K562 (cell line): ENCODE results near the gene NPHP3. TPM values are rescaled to one million over a fixed set of nuclear protein-coding genes. Genes with fewer than 3 reads are reported as not detected.

Experiments used
- BRF2 ChIP-seq: IDR thresholded peaks from 3 replicates; pipeline ENCODE4 v1.6.1; 2011; ENCODE audit warnings: borderline replicate concordance, mild to moderate bottlenecking; ENCODE audit not compliant: insufficient read length, insufficient read depth
- HCFC1 ChIP-seq: IDR thresholded peaks from 2 replicates; pipeline ENCODE4 v1.6.1; 2012; ENCODE audit warnings: low read depth, low read length, improper control_type of control experiment
- HMGN3 ChIP-seq: IDR thresholded peaks from 2 replicates; pipeline ENCODE4 v1.6.1; 2011; ENCODE audit warnings: borderline replicate concordance, low read depth, mild to moderate bottlenecking, mixed read lengths, low read length; ENCODE audit not compliant: insufficient read length; ENCODE audit errors: extremely low read depth
- KHSRP ChIP-seq: fragments of 450-650 bp; IDR thresholded peaks from 2 replicates; pipeline ENCODE4 v1.6.1; 2017
- NCOA6 ChIP-seq: fragments of 450-650 bp; IDR thresholded peaks from 2 replicates; pipeline ENCODE4 v1.6.1; 2017; ENCODE audit warnings: mild to moderate bottlenecking
- ZNF561 ChIP-seq: fragments of 450-650 bp; formaldehyde crosslinking; conservative IDR thresholded peaks from 2 replicates; pipeline ENCODE4 v1.4.0; 2020; ENCODE audit warnings: mild to moderate bottlenecking, moderate library complexity
- polyA plus RNA-seq, 8 experiments: library from polyadenylated mRNA; depleted of rRNA in 4 of 8; stranded (reverse) in 5 of 8; unstranded in 3 of 8; fragments of >200 nt; fragmentation: Nextera tagmentation in 2 of 8; fragmentation: Illumina TruSeq in 1 of 8; extraction: Ambion mirVana in 2 of 8; extraction: Trizol in 1 of 8; gene quantifications; 2 replicates each; pipeline versions ENCODE4 v1.2.1 to v1.2.3, GENCODE V29; 2011 to 2014; ENCODE audit warnings: inconsistent platforms in 1 of 8, missing spikeins in 1 of 8
- total RNA-seq, 7 experiments: library from RNA; depleted of rRNA in 6 of 7; stranded (reverse); fragments of >200 nt in 6 of 7; fragmentation: Illumina TruSeq in 2 of 7; extraction: Trizol in 2 of 7; gene quantifications; 2 replicates each; pipeline versions ENCODE4 v1.2.1 to v1.2.3, GENCODE V29; 2011 to 2021; ENCODE audit warnings: low replicate concordance in 1 of 7
- TF ChIP-seq, protein P1 (sequence below): fragments of 450-650 bp; IDR thresholded peaks from 2 replicates; pipeline ENCODE4 v1.7.1; 2018; ENCODE audit warnings: mild to moderate bottlenecking, low read depth; ENCODE audit not compliant: partially characterized antibody
- TF ChIP-seq, protein P2 (sequence below), 2 experiments: fragments of 450-650 bp in 1 of 2; sonication (generic) in 1 of 2; formaldehyde crosslinking in 1 of 2; IDR thresholded peaks; 2 replicates each; pipeline versions ENCODE4 v1.7.1 to v1.9.0; 2016 to 2022; ENCODE audit warnings: inconsistent platforms in 1 of 2, mild to moderate bottlenecking in 1 of 2, missing genetic modification reagents in 1 of 2
- TF ChIP-seq, protein P3 (sequence below): fragments of 150-350 bp; conservative IDR thresholded peaks from 2 replicates; pipeline ENCODE4 v1.6.1; 2014; ENCODE audit warnings: low read length

The NPHP3 gene
- total and polyA plus RNA-seq, 9 of the 15 experiments (the other 6 are each of a cell fraction or from before 2014, with no cell fraction given) = 0.62 to 13.2 (median 5.8) TPM

GRCh38 chr3:132660052-132660810, 62.0 kb downstream of the NPHP3 start, which contains the start of gene UBA5 (continued):
- TF ChIP-seq, protein P1, sequence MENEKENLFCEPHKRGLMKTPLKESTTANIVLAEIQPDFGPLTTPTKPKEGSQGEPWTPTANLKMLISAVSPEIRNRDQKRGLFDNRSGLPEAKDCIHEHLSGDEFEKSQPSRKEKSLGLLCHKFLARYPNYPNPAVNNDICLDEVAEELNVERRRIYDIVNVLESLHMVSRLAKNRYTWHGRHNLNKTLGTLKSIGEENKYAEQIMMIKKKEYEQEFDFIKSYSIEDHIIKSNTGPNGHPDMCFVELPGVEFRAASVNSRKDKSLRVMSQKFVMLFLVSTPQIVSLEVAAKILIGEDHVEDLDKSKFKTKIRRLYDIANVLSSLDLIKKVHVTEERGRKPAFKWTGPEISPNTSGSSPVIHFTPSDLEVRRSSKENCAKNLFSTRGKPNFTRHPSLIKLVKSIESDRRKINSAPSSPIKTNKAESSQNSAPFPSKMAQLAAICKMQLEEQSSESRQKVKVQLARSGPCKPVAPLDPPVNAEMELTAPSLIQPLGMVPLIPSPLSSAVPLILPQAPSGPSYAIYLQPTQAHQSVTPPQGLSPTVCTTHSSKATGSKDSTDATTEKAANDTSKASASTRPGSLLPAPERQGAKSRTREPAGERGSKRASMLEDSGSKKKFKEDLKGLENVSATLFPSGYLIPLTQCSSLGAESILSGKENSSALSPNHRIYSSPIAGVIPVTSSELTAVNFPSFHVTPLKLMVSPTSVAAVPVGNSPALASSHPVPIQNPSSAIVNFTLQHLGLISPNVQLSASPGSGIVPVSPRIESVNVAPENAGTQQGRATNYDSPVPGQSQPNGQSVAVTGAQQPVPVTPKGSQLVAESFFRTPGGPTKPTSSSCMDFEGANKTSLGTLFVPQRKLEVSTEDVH = peak; percentile 42
- TF ChIP-seq KHSRP (no peak), ZNF561 (CRISPR knock-in tag) (no peak), HCFC1 (peak; percentile 41; the same call in 1 of the 2 replicates), NCOA6 (no peak), BRF2 (no peak), HMGN3 (peak; percentile 53)
- TF ChIP-seq, protein P2, sequence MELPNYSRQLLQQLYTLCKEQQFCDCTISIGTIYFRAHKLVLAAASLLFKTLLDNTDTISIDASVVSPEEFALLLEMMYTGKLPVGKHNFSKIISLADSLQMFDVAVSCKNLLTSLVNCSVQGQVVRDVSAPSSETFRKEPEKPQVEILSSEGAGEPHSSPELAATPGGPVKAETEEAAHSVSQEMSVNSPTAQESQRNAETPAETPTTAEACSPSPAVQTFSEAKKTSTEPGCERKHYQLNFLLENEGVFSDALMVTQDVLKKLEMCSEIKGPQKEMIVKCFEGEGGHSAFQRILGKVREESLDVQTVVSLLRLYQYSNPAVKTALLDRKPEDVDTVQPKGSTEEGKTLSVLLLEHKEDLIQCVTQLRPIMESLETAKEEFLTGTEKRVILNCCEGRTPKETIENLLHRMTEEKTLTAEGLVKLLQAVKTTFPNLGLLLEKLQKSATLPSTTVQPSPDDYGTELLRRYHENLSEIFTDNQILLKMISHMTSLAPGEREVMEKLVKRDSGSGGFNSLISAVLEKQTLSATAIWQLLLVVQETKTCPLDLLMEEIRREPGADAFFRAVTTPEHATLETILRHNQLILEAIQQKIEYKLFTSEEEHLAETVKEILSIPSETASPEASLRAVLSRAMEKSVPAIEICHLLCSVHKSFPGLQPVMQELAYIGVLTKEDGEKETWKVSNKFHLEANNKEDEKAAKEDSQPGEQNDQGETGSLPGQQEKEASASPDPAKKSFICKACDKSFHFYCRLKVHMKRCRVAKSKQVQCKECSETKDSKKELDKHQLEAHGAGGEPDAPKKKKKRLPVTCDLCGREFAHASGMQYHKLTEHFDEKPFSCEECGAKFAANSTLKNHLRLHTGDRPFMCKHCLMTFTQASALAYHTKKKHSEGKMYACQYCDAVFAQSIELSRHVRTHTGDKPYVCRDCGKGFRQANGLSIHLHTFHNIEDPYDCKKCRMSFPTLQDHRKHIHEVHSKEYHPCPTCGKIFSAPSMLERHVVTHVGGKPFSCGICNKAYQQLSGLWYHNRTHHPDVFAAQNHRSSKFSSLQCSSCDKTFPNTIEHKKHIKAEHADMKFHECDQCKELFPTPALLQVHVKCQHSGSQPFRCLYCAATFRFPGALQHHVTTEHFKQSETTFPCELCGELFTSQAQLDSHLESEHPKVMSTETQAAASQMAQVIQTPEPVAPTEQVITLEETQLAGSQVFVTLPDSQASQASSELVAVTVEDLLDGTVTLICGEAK (IDR thresholded peaks at IDR 0.05) = peak; percentile 97
- TF ChIP-seq, protein P2 (CRISPR knock-in tag; IDR thresholded peaks at IDR 0.05) = no peak
- TF ChIP-seq, protein P3, sequence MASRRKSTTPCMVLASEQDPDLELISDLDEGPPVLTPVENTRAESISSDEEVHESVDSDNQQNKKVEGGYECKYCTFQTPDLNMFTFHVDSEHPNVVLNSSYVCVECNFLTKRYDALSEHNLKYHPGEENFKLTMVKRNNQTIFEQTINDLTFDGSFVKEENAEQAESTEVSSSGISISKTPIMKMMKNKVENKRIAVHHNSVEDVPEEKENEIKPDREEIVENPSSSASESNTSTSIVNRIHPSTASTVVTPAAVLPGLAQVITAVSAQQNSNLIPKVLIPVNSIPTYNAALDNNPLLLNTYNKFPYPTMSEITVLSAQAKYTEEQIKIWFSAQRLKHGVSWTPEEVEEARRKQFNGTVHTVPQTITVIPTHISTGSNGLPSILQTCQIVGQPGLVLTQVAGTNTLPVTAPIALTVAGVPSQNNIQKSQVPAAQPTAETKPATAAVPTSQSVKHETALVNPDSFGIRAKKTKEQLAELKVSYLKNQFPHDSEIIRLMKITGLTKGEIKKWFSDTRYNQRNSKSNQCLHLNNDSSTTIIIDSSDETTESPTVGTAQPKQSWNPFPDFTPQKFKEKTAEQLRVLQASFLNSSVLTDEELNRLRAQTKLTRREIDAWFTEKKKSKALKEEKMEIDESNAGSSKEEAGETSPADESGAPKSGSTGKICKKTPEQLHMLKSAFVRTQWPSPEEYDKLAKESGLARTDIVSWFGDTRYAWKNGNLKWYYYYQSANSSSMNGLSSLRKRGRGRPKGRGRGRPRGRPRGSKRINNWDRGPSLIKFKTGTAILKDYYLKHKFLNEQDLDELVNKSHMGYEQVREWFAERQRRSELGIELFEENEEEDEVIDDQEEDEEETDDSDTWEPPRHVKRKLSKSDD = no peak
